Colonic mucosa (tissue), 4 donors: ENCODE data around the gene AK4. TPM values are rescaled to one million over a fixed set of nuclear protein-coding genes. Genes with fewer than 3 reads are reported as not detected.

Experiments used
- DNase-seq: peaks from one replicate; pipeline ENCODE4 v3.0.0-alpha.2; 2020
- H3K27ac ChIP-seq: fragments of 200-600 bp; one replicate; pipeline ENCODE4 v1.8.0; 2021
- H3K27me3 ChIP-seq: fragments of 200-600 bp; one replicate; pipeline ENCODE4 v1.8.0; 2021
- H3K36me3 ChIP-seq: fragments of 200-600 bp; one replicate; pipeline ENCODE4 v1.8.0; 2021
- H3K4me1 ChIP-seq: fragments of 200-600 bp; one replicate; pipeline ENCODE4 v1.8.0; 2021; ENCODE audit warnings: mild to moderate bottlenecking
- H3K4me3 ChIP-seq: fragments of 200-600 bp; one replicate; pipeline ENCODE4 v1.8.0; 2021
- H3K9ac ChIP-seq, 2 donors: one replicate each; pipeline ENCODE4 v1.7.0; 2013; ENCODE audit warnings: control low read depth in 2 of 2, low read depth in 2 of 2, low read length in 2 of 2
- H3K9me3 ChIP-seq: fragments of 200-600 bp; one replicate; pipeline ENCODE4 v1.8.0; 2021
- CTCF ChIP-seq: fragments of 200-600 bp; IDR thresholded peaks from one replicate; pipeline ENCODE4 v1.8.0; 2022; ENCODE audit warnings: antibody characterized with exemption, mild to moderate bottlenecking
- intact Hi-C: fragments of 100-400 bp; cut with DNase I; formaldehyde crosslinking; loops from one replicate; pipeline ENCODE4 v1.14.1; 2022
- total RNA-seq, 2 donors: library from RNA; stranded (reverse); fragmentation: NEBNext Ultra II Directional in 1 of 2; extraction: Animal tissue kit (Norgen Biotek cat#: 25700) in 1 of 2; gene quantifications; one replicate each; pipeline ENCODE4 v1.2.1, GENCODE V29; 2021
- donor health status: healthy.
- donor health status: DM: no; HTN: no; CAD: no.
- donor health status: DM: no; HTN: no; CAD: no.

Gene AK4
- total RNA-seq, 2 donors from 2014 or later = 60.3 to 112 TPM

GRCh38 chr1:65279070-65279779, 131.2 kb downstream of the AK4 start:
- TF ChIP-seq CTCF = no peak
- no peak for DNase-seq
- no peak overlapping the region for H3K4me3 ChIP-seq

More at GRCh38 chr1:65279070-65279779, 131.2 kb downstream of the AK4 start:
- Histone ChIP-seq H3K9ac (no peak overlapping the region), H3K27me3 (no peaks in the 10 kb centered on the region), H3K4me1 (no peaks in the 10 kb centered on the region), H3K9me3 (no peaks in the 10 kb centered on the region), H3K27ac (no peak overlapping the region), H3K36me3 (no peaks in the 10 kb centered on the region)
- intact Hi-C loops = no loop called here

Other genes with a start within 250 kb of the AK4 start
- 100 to 1,000 TPM in 1 of 2 donors, 10 to 100 TPM in 1; 73.2 to 101 TPM for gene JAK1, start 181.7 kb upstream of the AK4 start, total RNA-seq
- 1 to 10 TPM; 1.3 to 2.2 TPM for gene DNAJC6, start 161.3 kb downstream of the AK4 start, total RNA-seq